GM11168 (cell line): Measurements from ENCODE around the gene PRRT1B.

ENCODE experiments used
- in situ Hi-C: fragments of 300-500 bp; cut with MboI; formaldehyde crosslinking; loops from one replicate; pipeline ENCODE4 v1.12.0; 2022; ENCODE audit warnings: low sequenced_read_pairs; ENCODE audit not compliant: unreplicated experiment

Gene PRRT1B

GRCh38 chr9:131545003-131545785 is at the start of gene PRRT1B:
TSS of gene PRRT1B (plus strand) at chr9:131545523. CDS start at chr9:131545616, 93 bp downstream.
- in situ Hi-C loops: no loop called here

GRCh38 chr9:131495785-131496184 is 49.5 kb upstream of the PRRT1B start:
- in situ Hi-C loops: no loop called here

GRCh38 chr9:131496844-131497405 is 48.4 kb upstream of the PRRT1B start:
- in situ Hi-C loops: no loop called here

GRCh38 chr9:131499254-131499767 is 46.0 kb upstream of the PRRT1B start:
- in situ Hi-C loops: no loop called here

GRCh38 chr9:131500377-131500776 is 44.9 kb upstream of the PRRT1B start:
- in situ Hi-C loops: loop anchor here (10.0 to 25.0 kb wide), 2 partner anchors 244 to 737 kb away; partner anchors contain the start of gene RAPGEF1

GRCh38 chr9:131500939-131501541 is 44.3 kb upstream of the PRRT1B start:
- in situ Hi-C loops: loop anchor here (10.0 to 25.0 kb wide), 2 partner anchors 244 to 736 kb away; partner anchors contain the start of gene RAPGEF1

- in situ Hi-C loops: loop anchor here (10.0 to 25.0 kb wide), 2 partner anchors 242 to 734 kb away; partner anchors contain the start of gene RAPGEF1
Measured at GRCh38 chr9:131502781-131503625, 42.3 kb upstream of the PRRT1B start, which contains the start of gene POMT1. TSS of gene POMT1 (plus strand) at chr9:131502918. CDS start at chr9:131504219, 1,301 bp downstream.

GRCh38 chr9:131503626-131504465 is 41.5 kb upstream of the PRRT1B start:
- in situ Hi-C loops: loop anchor here (10.0 to 25.0 kb wide), 2 partner anchors 241 to 733 kb away; partner anchors contain the start of gene RAPGEF1

- in situ Hi-C loops: loop anchor here (10.0 to 25.0 kb wide), 2 partner anchors 240 to 732 kb away; partner anchors contain the start of gene RAPGEF1
Measured at GRCh38 chr9:131505012-131505411, 40.3 kb upstream of the PRRT1B start.

GRCh38 chr9:131511416-131511815 is 33.9 kb upstream of the PRRT1B start:
- in situ Hi-C loops: loop anchor here (25.0 kb wide), 1 partner anchor 726 kb away; no protein-coding TSS in a partner anchor

GRCh38 chr9:131511880-131512279 is 33.4 kb upstream of the PRRT1B start:
- in situ Hi-C loops: loop anchor here (25.0 kb wide), 1 partner anchor 725 kb away; no protein-coding TSS in a partner anchor

GRCh38 chr9:131513177-131513576 is 32.1 kb upstream of the PRRT1B start:
- in situ Hi-C loops: loop anchor here (25.0 kb wide), 1 partner anchor 724 kb away; no protein-coding TSS in a partner anchor

- in situ Hi-C loops: loop anchor here (25.0 kb wide), 1 partner anchor 722 kb away; no protein-coding TSS in a partner anchor
Measured at GRCh38 chr9:131515559-131516031, 29.7 kb upstream of the PRRT1B start.

GRCh38 chr9:131516100-131516499 is 29.2 kb upstream of the PRRT1B start:
- in situ Hi-C loops: loop anchor here (25.0 kb wide), 1 partner anchor 721 kb away; no protein-coding TSS in a partner anchor

- in situ Hi-C loops: loop anchor here (25.0 kb wide), 1 partner anchor 720 kb away; no protein-coding TSS in a partner anchor
Measured at GRCh38 chr9:131516930-131517329, 28.4 kb upstream of the PRRT1B start.

GRCh38 chr9:131517761-131518190 is 27.5 kb upstream of the PRRT1B start:
- in situ Hi-C loops: loop anchor here (25.0 kb wide), 1 partner anchor 720 kb away; no protein-coding TSS in a partner anchor

GRCh38 chr9:131518553-131518952 is 26.8 kb upstream of the PRRT1B start:
- in situ Hi-C loops: loop anchor here (25.0 kb wide), 1 partner anchor 719 kb away; no protein-coding TSS in a partner anchor

GRCh38 chr9:131520503-131520902 is 24.8 kb upstream of the PRRT1B start:
- in situ Hi-C loops: loop anchor here (25.0 kb wide), 1 partner anchor 717 kb away; no protein-coding TSS in a partner anchor
